ENCODE measurements around the gene GALNS.

GRCh38 chr16:88855176-88855575 lies 1.6 kb downstream of the GALNS start:
- no peak for TF ChIP-seq POLR2A (IDR thresholded peaks at IDR 0.05; ENCODE audit: low read depth, low read length)
- TF ChIP-seq POLR2AphosphoS5 (IDR thresholded peaks at IDR 0.05; ENCODE audit: low read depth, low read length): no peak
- no peak for TF ChIP-seq SPI1 (IDR thresholded peaks at IDR 0.05; ENCODE audit: low read depth, low read length)
- TF ChIP-seq TAF1 (IDR thresholded peaks at IDR 0.05; ENCODE audit: low read depth, low read length): no peak
- no peak for TF ChIP-seq POU2F2 (IDR thresholded peaks at IDR 0.05; ENCODE audit: low read depth, low read length)
- no peak for TF ChIP-seq PAX5 (IDR thresholded peaks at IDR 0.05; ENCODE audit: insufficient read depth, low read length, severe bottlenecking)
